ENCODE results near the gene RPTOR. TPM values are rescaled to one million over a fixed set of nuclear protein-coding genes. Genes with fewer than 3 reads are reported as not detected.

Gene RPTOR
- polyA plus RNA-seq, 1 experiment, result 10.8 TPM

- POLR2A ChIA-PET, result no interaction called here
- Histone ChIP-seq H3K27me3 (ENCODE audit: control insufficient read depth, insufficient read depth, low read length) (no peaks in the 10 kb centered on the region), H3K36me3 (ENCODE audit: control insufficient read depth, insufficient read depth, low read length) (peaks cover 1% of the 10 kb centered on the region), H3K4me3 (ENCODE audit: low read depth, low read length) (no peak overlapping the region)
- DNase-seq (ENCODE audit: low read depth), result no peak
- CTCF ChIA-PET, result no interaction called here
- TF ChIP-seq, protein P1, sequence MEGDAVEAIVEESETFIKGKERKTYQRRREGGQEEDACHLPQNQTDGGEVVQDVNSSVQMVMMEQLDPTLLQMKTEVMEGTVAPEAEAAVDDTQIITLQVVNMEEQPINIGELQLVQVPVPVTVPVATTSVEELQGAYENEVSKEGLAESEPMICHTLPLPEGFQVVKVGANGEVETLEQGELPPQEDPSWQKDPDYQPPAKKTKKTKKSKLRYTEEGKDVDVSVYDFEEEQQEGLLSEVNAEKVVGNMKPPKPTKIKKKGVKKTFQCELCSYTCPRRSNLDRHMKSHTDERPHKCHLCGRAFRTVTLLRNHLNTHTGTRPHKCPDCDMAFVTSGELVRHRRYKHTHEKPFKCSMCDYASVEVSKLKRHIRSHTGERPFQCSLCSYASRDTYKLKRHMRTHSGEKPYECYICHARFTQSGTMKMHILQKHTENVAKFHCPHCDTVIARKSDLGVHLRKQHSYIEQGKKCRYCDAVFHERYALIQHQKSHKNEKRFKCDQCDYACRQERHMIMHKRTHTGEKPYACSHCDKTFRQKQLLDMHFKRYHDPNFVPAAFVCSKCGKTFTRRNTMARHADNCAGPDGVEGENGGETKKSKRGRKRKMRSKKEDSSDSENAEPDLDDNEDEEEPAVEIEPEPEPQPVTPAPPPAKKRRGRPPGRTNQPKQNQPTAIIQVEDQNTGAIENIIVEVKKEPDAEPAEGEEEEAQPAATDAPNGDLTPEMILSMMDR (IDR thresholded peaks at IDR 0.05; ENCODE audit: insufficient read depth, low read depth, low read length), result no peak
Measured at GRCh38 chr17:80770881-80771611, 226.4 kb downstream of the RPTOR start.

GRCh38 chr17:80771612-80772005 is 227.0 kb downstream of the RPTOR start:
- Histone ChIP-seq H3K36me3 (ENCODE audit: control insufficient read depth, insufficient read depth, low read length) (peaks cover 1% of the 10 kb centered on the region), H3K27me3 (ENCODE audit: control insufficient read depth, insufficient read depth, low read length) (no peaks in the 10 kb centered on the region), H3K4me3 (ENCODE audit: low read depth, low read length) (no peak overlapping the region)
- POLR2A ChIA-PET, result no interaction called here
- no peak for DNase-seq (ENCODE audit: low read depth)
- TF ChIP-seq, protein P1 (IDR thresholded peaks at IDR 0.05; ENCODE audit: insufficient read depth, low read depth, low read length), result no peak
- CTCF ChIA-PET, result no interaction called here

DNA sequence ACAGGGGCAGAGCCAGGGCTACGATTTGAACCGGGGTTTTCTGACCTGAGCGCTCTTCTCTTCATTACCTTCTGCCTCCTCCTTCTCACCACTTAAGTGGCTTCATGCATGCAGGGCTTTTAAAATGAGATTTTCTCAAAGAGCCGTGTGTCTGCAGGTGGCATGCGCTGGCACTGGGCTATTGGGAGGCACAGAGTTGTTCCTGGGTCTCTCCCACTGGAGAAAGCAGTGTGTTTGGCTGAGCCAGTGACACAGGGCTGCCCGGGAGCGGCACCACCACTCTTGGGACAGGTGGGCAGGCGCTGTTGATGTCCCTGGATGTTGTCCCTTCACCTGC is 228.2 kb downstream of the RPTOR start:
- no peaks in the 10 kb centered on the region for H3K27me3 ChIP-seq (ENCODE audit: control insufficient read depth, insufficient read depth, low read length)
- DNase-seq (ENCODE audit: low read depth), result no peak
- no peak overlapping the region for H3K4me3 ChIP-seq (ENCODE audit: low read depth, low read length)
- POLR2A ChIA-PET, result no interaction called here
- CTCF ChIA-PET, result interaction anchor here (0.5 to 1.0 kb wide), 2 partner anchors 14 to 17 kb away, joined by 3 read pairs; no protein-coding TSS in a partner anchor
- peaks cover 1% of the 10 kb centered on the region for H3K36me3 ChIP-seq (ENCODE audit: control insufficient read depth, insufficient read depth, low read length)
- TF ChIP-seq, protein P1 (IDR thresholded peaks at IDR 0.05; ENCODE audit: insufficient read depth, low read depth, low read length), result no peak

DNA sequence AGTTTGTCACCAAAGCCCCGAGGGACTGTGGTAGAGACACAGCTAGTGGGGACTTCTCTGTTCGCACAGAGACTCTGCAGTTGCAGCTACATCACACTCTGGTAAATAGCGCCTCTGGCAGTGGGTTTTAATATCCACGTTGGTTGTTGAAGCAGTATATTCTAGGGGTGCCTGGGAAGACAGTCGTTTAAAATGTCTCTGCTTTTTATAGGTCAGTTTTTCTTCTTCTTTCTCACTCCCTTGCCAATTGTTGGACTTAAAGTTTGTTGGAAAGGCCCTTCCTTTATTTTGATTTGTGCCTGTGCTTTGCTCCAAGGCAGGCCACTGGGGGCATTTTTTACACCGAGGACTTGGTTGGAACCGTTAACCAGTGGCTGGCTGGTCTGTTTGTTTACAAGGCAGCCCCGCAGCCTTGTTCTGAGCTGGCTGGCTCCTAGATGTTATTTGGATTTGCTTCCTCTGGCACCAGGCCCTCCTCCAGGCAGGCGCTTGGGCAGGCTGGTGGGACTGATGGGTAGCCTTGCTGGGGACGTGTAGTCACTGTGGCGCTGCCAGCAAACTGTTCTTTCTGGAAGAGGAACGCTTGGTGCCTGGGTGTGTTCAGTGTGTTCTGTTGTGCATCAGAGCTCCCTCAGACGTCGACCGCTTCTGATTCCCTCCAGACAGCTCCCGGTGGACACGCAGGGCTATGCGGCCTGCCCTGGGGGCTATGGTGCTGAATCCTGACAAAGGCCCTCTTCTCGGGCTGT is 228.8 kb downstream of the RPTOR start:
- TF ChIP-seq, protein P1 (IDR thresholded peaks at IDR 0.05; ENCODE audit: insufficient read depth, low read depth, low read length), result peak; percentile 29
- DNase-seq (ENCODE audit: low read depth), result no peak

DNA sequence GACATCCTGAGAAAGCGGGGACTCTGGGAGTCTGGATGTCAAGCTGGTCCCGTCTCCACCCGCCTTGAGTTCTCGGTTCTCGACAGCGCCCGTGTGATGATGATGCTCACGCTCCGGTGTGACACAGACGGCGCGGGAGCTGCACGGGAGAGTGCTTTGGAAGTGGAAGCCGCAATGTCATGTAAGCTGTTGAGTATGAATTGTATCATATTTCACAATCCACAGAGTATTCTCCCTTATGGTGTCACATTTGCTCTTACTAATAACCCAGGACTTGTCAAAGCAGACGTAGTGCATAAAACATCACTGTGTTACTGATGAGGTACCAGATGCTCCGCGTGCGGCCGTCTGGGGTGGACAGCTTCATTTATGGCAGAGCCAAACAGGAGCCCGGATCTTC is 229.5 kb downstream of the RPTOR start:
- POLR2A ChIA-PET, result no interaction called here
- CTCF ChIA-PET, result interaction anchor here (1.0 to 1.5 kb wide), 2 partner anchors 16 to 118 kb away, joined by 3 read pairs; no protein-coding TSS in a partner anchor

More for the DNA sequence above, 228.8 kb downstream of the RPTOR start:
- POLR2A ChIA-PET, result no interaction called here
- H3K36me3 ChIP-seq (ENCODE audit: control insufficient read depth, insufficient read depth, low read length), result peaks cover 1% of the 10 kb centered on the region
- no peaks in the 10 kb centered on the region for H3K27me3 ChIP-seq (ENCODE audit: control insufficient read depth, insufficient read depth, low read length)
- no peak overlapping the region for H3K4me3 ChIP-seq (ENCODE audit: low read depth, low read length)
- CTCF ChIA-PET, result interaction anchor here (0.5 to 1.5 kb wide), 3 partner anchors 15 to 118 kb away, joined by 3 read pairs; no protein-coding TSS in a partner anchor

More for the DNA sequence above, 229.5 kb downstream of the RPTOR start:
- no peak for DNase-seq (ENCODE audit: low read depth)
- H3K27me3 ChIP-seq (ENCODE audit: control insufficient read depth, insufficient read depth, low read length), result no peaks in the 10 kb centered on the region
- TF ChIP-seq, protein P1 (IDR thresholded peaks at IDR 0.05; ENCODE audit: insufficient read depth, low read depth, low read length), result no peak
- H3K36me3 ChIP-seq (ENCODE audit: control insufficient read depth, insufficient read depth, low read length), result peaks cover 1% of the 10 kb centered on the region
- no peak overlapping the region for H3K4me3 ChIP-seq (ENCODE audit: low read depth, low read length)

All from BJ (cell line).